HepG2 (cell line): ENCODE data around the gene NUP62. TPM values are rescaled to one million over a fixed set of nuclear protein-coding genes. Genes with fewer than 3 reads are reported as not detected.

ENCODE experiments used
- ATF7 ChIP-seq, 2 experiments: fragments of 450-650 bp in 1 of 2; sonication (generic) in 1 of 2; formaldehyde crosslinking in 1 of 2; IDR thresholded peaks; 2 replicates each; pipeline versions ENCODE4 v1.4.0 to v1.6.1; 2016 to 2020; ENCODE audit warnings: antibody characterized with exemption in 1 of 2, mild to moderate bottlenecking in 1 of 2, missing genetic modification reagents in 1 of 2
- CHCHD3 ChIP-seq: sonication (generic); formaldehyde crosslinking; IDR thresholded peaks from 2 replicates; pipeline ENCODE4 v1.8.0; 2022; ENCODE audit warnings: mild to moderate bottlenecking, missing genetic modification reagents, moderate library complexity
- ELF1 ChIP-seq: sonication (generic); formaldehyde crosslinking; IDR thresholded peaks from 2 replicates; pipeline ENCODE4 v1.4.0; 2020; ENCODE audit warnings: missing genetic modification reagents
- ELF4 ChIP-seq: sonication (generic); formaldehyde crosslinking; IDR thresholded peaks from 2 replicates; pipeline ENCODE4 v1.5.0; 2020; ENCODE audit warnings: missing genetic modification reagents, mild to moderate bottlenecking, moderate library complexity, borderline replicate concordance
- EZH2 ChIP-seq: conservative IDR thresholded peaks from 2 replicates; pipeline ENCODE4 v1.6.1; 2012; ENCODE audit warnings: mild to moderate bottlenecking, low read depth, low read length, moderate library complexity
- HNRNPK ChIP-seq: fragments of 200-400 bp; formaldehyde crosslinking; IDR thresholded peaks from 2 replicates; pipeline ENCODE4 v1.6.1; 2018; ENCODE audit warnings: low read length, low read depth, moderate library complexity, mild to moderate bottlenecking; ENCODE audit not compliant: poor library complexity, severe bottlenecking
- HNRNPLL ChIP-seq: fragments of 200-400 bp; formaldehyde crosslinking; IDR thresholded peaks from 2 replicates; pipeline ENCODE4 v1.6.1; 2017; ENCODE audit warnings: mild to moderate bottlenecking, low read depth, low read length; ENCODE audit not compliant: poor library complexity, severe bottlenecking
- HOXA5 ChIP-seq: sonication (generic); formaldehyde crosslinking; IDR thresholded peaks from 2 replicates; pipeline ENCODE4 v1.4.0; 2020; ENCODE audit warnings: missing genetic modification reagents
- KLF12 ChIP-seq: sonication (generic); formaldehyde crosslinking; IDR thresholded peaks from 2 replicates; pipeline ENCODE4 v1.4.0; 2020; ENCODE audit warnings: missing genetic modification reagents, borderline replicate concordance
- POLR2AphosphoS5 ChIP-seq: IDR thresholded peaks from 2 replicates; pipeline ENCODE4 v1.6.1; 2012; ENCODE audit warnings: low read depth, low read length
- SRSF4 ChIP-seq: fragments of 200-400 bp; formaldehyde crosslinking; IDR thresholded peaks from one replicate; pipeline ENCODE4 v1.6.1; 2018; ENCODE audit warnings: mild to moderate bottlenecking, low read depth, low read length, moderate library complexity; ENCODE audit not compliant: poor library complexity, severe bottlenecking
- ZBTB20 ChIP-seq: sonication (generic); formaldehyde crosslinking; IDR thresholded peaks from 2 replicates; pipeline ENCODE4 v1.8.1; 2023; ENCODE audit warnings: missing genetic modification reagents, low read depth, mild to moderate bottlenecking, borderline replicate concordance
- ZBTB38 ChIP-seq: sonication (generic); formaldehyde crosslinking; IDR thresholded peaks from 2 replicates; pipeline ENCODE4 v1.5.1; 2020; ENCODE audit warnings: mild to moderate bottlenecking, missing genetic modification reagents
- ZNF136 ChIP-seq: sonication (generic); formaldehyde crosslinking; IDR thresholded peaks from 2 replicates; pipeline ENCODE4 v1.8.1; 2022; ENCODE audit warnings: low read depth, mild to moderate bottlenecking, moderate library complexity, missing genetic modification reagents
- ZNF615 ChIP-seq: sonication (generic); formaldehyde crosslinking; IDR thresholded peaks from 2 replicates; pipeline ENCODE4 v1.5.0; 2020; ENCODE audit warnings: mild to moderate bottlenecking, missing genetic modification reagents, borderline replicate concordance
- ZNF788 ChIP-seq: sonication (generic); formaldehyde crosslinking; IDR thresholded peaks from 2 replicates; pipeline ENCODE4 v1.5.0; 2020; ENCODE audit warnings: mild to moderate bottlenecking, missing genetic modification reagents, borderline replicate concordance
- ZNF879 ChIP-seq: sonication (generic); formaldehyde crosslinking; IDR thresholded peaks from 2 replicates; pipeline ENCODE4 v1.8.1; 2023; ENCODE audit warnings: missing genetic modification reagents
- polyA plus RNA-seq, 8 experiments: library from polyadenylated mRNA; depleted of rRNA in 3 of 8; stranded (reverse) in 7 of 8; unstranded in 1 of 8; fragments of >200 nt; fragmentation: Illumina TruSeq in 4 of 8; extraction: Trizol in 4 of 8; gene quantifications; 2 replicates each; pipeline versions ENCODE4 v1.2.1 to v1.2.3, GENCODE V29; 2011 to 2016; ENCODE audit warnings: low read depth in 4 of 8, missing spikeins in 1 of 8, mixed read lengths in 1 of 8; ENCODE audit not compliant: insufficient read depth in 1 of 8
- total RNA-seq, 5 experiments: library from RNA; depleted of rRNA; stranded (reverse); fragments of >200 nt; fragmentation: Illumina TruSeq; extraction: Trizol; gene quantifications; 2 replicates each; pipeline ENCODE4 v1.2.3, GENCODE V29; 2016; ENCODE audit warnings: low read depth in 1 of 5
- TF ChIP-seq, protein P1 (sequence below): sonication (generic); formaldehyde crosslinking; IDR thresholded peaks from 2 replicates; pipeline ENCODE4 v1.4.0; 2020; ENCODE audit warnings: missing genetic modification reagents
- TF ChIP-seq, protein P2 (sequence below): sonication (generic); formaldehyde crosslinking; IDR thresholded peaks from 2 replicates; pipeline ENCODE4 v1.4.0; 2020; ENCODE audit warnings: mild to moderate bottlenecking, low read depth, missing genetic modification reagents
- TF ChIP-seq, protein P3 (sequence below): sonication (generic); formaldehyde crosslinking; IDR thresholded peaks from 2 replicates; pipeline ENCODE4 v1.5.1; 2020; ENCODE audit warnings: missing genetic modification reagents, mild to moderate bottlenecking, borderline replicate concordance
- TF ChIP-seq, protein P4 (sequence below): sonication (generic); formaldehyde crosslinking; conservative IDR thresholded peaks from 2 replicates; pipeline ENCODE4 v1.8.1; 2023; ENCODE audit warnings: missing genetic modification reagents

Gene NUP62
- total and polyA plus RNA-seq, 2 of the 13 experiments (the other 11 are each of a cell fraction or from before 2014, with no cell fraction given) = 16.5 to 41.5 TPM

DNA sequence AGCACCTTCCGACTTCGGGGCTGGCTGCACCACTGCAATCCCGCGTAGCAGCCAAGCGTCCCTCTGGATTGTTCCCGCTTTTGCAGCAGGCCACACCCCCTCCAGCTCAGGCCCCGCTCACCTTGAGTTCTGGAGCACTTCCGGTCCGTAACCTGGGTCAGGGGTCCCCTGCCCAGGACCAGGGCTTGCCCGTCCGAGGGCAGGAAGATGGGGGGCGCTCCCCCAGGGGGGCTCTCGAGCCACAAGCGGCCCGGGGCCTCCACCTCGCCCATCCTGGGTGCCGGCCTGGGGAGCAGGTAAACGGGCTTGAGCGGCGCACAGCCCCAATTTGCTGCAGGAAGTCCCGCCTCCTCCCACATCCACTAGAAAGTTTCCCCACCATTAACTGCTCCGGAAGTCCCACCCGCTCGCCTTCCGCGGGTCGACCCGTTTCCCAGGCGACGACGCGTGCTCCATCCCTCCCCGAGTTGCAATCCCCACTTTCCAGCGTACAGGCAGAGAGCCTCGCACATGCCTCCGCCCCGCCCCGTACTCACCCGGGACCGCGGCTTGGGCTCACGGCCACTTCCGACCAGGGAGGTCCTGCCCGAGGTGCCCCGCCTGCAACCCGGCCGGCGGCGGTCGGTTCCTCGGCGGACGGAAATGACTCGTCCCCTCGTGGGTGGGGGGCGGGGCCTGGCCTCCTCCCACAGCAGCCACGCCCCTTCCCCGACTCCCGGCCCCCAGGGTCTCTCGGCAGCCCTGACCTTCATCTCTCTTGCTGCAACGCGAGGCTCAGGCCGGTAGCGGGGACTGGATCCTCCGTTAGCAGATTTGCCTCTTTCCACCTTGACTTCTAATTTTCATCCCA lies 62.1 kb downstream of the NUP62 start, which contains the start of gene PNKP (continued):
- TF ChIP-seq, protein P1, sequence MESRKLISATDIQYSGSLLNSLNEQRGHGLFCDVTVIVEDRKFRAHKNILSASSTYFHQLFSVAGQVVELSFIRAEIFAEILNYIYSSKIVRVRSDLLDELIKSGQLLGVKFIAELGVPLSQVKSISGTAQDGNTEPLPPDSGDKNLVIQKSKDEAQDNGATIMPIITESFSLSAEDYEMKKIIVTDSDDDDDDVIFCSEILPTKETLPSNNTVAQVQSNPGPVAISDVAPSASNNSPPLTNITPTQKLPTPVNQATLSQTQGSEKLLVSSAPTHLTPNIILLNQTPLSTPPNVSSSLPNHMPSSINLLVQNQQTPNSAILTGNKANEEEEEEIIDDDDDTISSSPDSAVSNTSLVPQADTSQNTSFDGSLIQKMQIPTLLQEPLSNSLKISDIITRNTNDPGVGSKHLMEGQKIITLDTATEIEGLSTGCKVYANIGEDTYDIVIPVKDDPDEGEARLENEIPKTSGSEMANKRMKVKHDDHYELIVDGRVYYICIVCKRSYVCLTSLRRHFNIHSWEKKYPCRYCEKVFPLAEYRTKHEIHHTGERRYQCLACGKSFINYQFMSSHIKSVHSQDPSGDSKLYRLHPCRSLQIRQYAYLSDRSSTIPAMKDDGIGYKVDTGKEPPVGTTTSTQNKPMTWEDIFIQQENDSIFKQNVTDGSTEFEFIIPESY = 0 out of 2 replicates have a peak, but pooled peaks have one; percentile 12
- TF ChIP-seq KLF12 (CRISPR knock-in tag) (peak; percentile 25; the same call in 1 of the 2 replicates), ELF1 (CRISPR knock-in tag) (peak; percentile 81), ZNF788 (CRISPR knock-in tag) (peak; percentile 87; the same call in 1 of the 2 replicates), ATF7 (IDR thresholded peaks at IDR 0.05) (no peak), ATF7 (CRISPR knock-in tag; IDR thresholded peaks at IDR 0.05) (no peak), POLR2AphosphoS5 (peak; percentile 82), HOXA5 (CRISPR knock-in tag) (peak; percentile 62), ELF4 (CRISPR knock-in tag) (peak; percentile 79; the same call in 1 of the 2 replicates), ZBTB20 (CRISPR knock-in tag) (no peak), SRSF4 (no peak), CHCHD3 (CRISPR knock-in tag) (no peak; the same call in 1 of the 2 replicates), ZNF879 (no peak), ZNF615 (0 out of 2 replicates have a peak, but pooled peaks have one; percentile 69), HNRNPLL (peak; percentile 65), HNRNPK (peak; percentile 32), ZNF136 (no peak), EZH2 (no peak), ZBTB38 (no peak)
- TF ChIP-seq, protein P2, sequence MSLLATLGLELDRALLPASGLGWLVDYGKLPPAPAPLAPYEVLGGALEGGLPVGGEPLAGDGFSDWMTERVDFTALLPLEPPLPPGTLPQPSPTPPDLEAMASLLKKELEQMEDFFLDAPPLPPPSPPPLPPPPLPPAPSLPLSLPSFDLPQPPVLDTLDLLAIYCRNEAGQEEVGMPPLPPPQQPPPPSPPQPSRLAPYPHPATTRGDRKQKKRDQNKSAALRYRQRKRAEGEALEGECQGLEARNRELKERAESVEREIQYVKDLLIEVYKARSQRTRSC = no peak
- TF ChIP-seq, protein P3, sequence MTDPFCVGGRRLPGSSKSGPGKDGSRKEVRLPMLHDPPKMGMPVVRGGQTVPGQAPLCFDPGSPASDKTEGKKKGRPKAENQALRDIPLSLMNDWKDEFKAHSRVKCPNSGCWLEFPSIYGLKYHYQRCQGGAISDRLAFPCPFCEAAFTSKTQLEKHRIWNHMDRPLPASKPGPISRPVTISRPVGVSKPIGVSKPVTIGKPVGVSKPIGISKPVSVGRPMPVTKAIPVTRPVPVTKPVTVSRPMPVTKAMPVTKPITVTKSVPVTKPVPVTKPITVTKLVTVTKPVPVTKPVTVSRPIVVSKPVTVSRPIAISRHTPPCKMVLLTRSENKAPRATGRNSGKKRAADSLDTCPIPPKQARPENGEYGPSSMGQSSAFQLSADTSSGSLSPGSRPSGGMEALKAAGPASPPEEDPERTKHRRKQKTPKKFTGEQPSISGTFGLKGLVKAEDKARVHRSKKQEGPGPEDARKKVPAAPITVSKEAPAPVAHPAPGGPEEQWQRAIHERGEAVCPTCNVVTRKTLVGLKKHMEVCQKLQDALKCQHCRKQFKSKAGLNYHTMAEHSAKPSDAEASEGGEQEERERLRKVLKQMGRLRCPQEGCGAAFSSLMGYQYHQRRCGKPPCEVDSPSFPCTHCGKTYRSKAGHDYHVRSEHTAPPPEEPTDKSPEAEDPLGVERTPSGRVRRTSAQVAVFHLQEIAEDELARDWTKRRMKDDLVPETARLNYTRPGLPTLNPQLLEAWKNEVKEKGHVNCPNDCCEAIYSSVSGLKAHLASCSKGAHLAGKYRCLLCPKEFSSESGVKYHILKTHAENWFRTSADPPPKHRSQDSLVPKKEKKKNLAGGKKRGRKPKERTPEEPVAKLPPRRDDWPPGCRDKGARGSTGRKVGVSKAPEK (CRISPR knock-in tag) = no peak
- TF ChIP-seq, protein P4, sequence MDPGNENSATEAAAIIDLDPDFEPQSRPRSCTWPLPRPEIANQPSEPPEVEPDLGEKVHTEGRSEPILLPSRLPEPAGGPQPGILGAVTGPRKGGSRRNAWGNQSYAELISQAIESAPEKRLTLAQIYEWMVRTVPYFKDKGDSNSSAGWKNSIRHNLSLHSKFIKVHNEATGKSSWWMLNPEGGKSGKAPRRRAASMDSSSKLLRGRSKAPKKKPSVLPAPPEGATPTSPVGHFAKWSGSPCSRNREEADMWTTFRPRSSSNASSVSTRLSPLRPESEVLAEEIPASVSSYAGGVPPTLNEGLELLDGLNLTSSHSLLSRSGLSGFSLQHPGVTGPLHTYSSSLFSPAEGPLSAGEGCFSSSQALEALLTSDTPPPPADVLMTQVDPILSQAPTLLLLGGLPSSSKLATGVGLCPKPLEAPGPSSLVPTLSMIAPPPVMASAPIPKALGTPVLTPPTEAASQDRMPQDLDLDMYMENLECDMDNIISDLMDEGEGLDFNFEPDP (CRISPR knock-in tag) = no peak
